H1 (cell line): ENCODE data around the gene COL6A2. TPM values are rescaled to one million over a fixed set of nuclear protein-coding genes. Genes with fewer than 3 reads are reported as not detected.

Experiments
- NANOG ChIP-seq: IDR thresholded peaks from 2 replicates; pipeline ENCODE4 v1.6.1; 2011; ENCODE audit warnings: low read length, low read depth, mild to moderate bottlenecking, inconsistent platforms; ENCODE audit not compliant: insufficient read depth, poor library complexity, severe bottlenecking
- polyA plus RNA-seq, 7 experiments: library from polyadenylated mRNA; depleted of rRNA in 3 of 7; stranded (reverse) in 5 of 7; unstranded in 2 of 7; fragments of >200 nt in 5 of 7; fragments of 200-250 nt in 2 of 7; gene quantifications; 1 replicate in 5 of 7; 2 replicates in 1 of 7; 4 replicates in 1 of 7; pipeline versions ENCODE4 v1.2.1 to v1.2.3, GENCODE V29; 2011 to 2013; ENCODE audit warnings: missing spikeins in 2 of 7, mixed read lengths in 2 of 7
- total RNA-seq: library from RNA; stranded (reverse); fragmentation: NEBNext Ultra II Directional; extraction: Animal tissue kit (Norgen Biotek cat#: 25700); gene quantifications from 2 replicates; pipeline ENCODE4 v1.2.1, GENCODE V29; 2021

COL6A2 gene
- total and polyA plus RNA-seq, 2 of the 8 experiments (the other 6 are each of a cell fraction or from before 2014, with no cell fraction given), result 60.1 to 62.7 TPM

GRCh38 chr21:46152927-46153246 lies 55.0 kb downstream of the COL6A2 start (continued):
- TF ChIP-seq NANOG, result no peak
